SK-N-SH (cell line): Measurements from ENCODE around the gene SHISA4. TPM values are rescaled to one million over a fixed set of nuclear protein-coding genes. Genes with fewer than 3 reads are reported as not detected.

Source experiments
- CTCF ChIA-PET: fragments of 300-600, 350-600 bp; formaldehyde crosslinking; extraction: SDS; loops from one replicate; lab custom pipeline; 2021; lab: Yijun Ruan, JAX
- POLR2A ChIA-PET: fragments of 350-600 bp; sonication (Branson Sonifier 250); formaldehyde crosslinking; extraction: SDS; loops from one replicate; lab custom pipeline; 2020; ENCODE audit warnings: antibody characterized with exemption, inconsistent platforms; lab: Yijun Ruan, JAX
- DNase-seq: peaks from one replicate; pipeline ENCODE4 v3.0.0; 2012
- H2AFZ ChIP-seq: fragments of 200-600 bp; sonication (generic); 2 replicates; pipeline ENCODE4 v1.8.1; 2016; ENCODE audit warnings: antibody characterized with exemption, mild to moderate bottlenecking, low read depth
- H3F3A ChIP-seq: fragments of 200-600 bp; sonication (generic); replicated peaks from 2 replicates; pipeline ENCODE3; 2016; ENCODE audit warnings: antibody characterized with exemption, mild to moderate bottlenecking; ENCODE audit not compliant: insufficient read depth
- H3K27ac ChIP-seq, 2 experiments: fragments of 200-500 bp in 1 of 2; fragments of 200-600 bp in 1 of 2; sonication (Bioruptor generic) in 1 of 2; sonication (generic), shearing (Covaris generic) in 1 of 2; 2 replicates each; pipeline versions ENCODE4 v1.5.1 to v1.6.1; 2014 to 2016; ENCODE audit warnings: low read depth in 2 of 2, inconsistent platforms in 1 of 2, low read length in 1 of 2, mild to moderate bottlenecking in 1 of 2, mixed read lengths in 1 of 2
- H3K27me3 ChIP-seq: fragments of 200-600 bp; sonication (generic), shearing (Covaris generic); 2 replicates; pipeline ENCODE4 v1.6.1; 2016; ENCODE audit warnings: mixed run types; ENCODE audit not compliant: insufficient read depth
- H3K36me3 ChIP-seq, 2 experiments: fragments of 200-500 bp in 1 of 2; fragments of 200-600 bp in 1 of 2; sonication (Bioruptor generic) in 1 of 2; sonication (generic) in 1 of 2; replicated peaks in 1 of 2; 2 replicates each; pipeline versions ENCODE3 to v1.5.1; 2014 to 2016; ENCODE audit warnings: low read length in 1 of 2, mild to moderate bottlenecking in 1 of 2; ENCODE audit not compliant: insufficient read depth in 2 of 2, control insufficient read depth in 1 of 2
- H3K4me1 ChIP-seq, 2 experiments: fragments of 200-500 bp in 1 of 2; fragments of 200-600 bp in 1 of 2; sonication (Bioruptor generic) in 1 of 2; sonication (generic), shearing (Covaris generic) in 1 of 2; 2 replicates each; pipeline versions ENCODE4 v1.5.1 to v1.6.1; 2014 to 2016; ENCODE audit warnings: low read depth in 1 of 2, low read length in 1 of 2, mixed run types in 1 of 2; ENCODE audit not compliant: insufficient read depth in 2 of 2, control insufficient read depth in 1 of 2
- H3K4me2 ChIP-seq: fragments of 200-600 bp; sonication (generic), shearing (Covaris generic); 2 replicates; pipeline ENCODE4 v1.6.1; 2017; ENCODE audit warnings: mixed run types
- H3K4me3 ChIP-seq, 2 experiments: fragments of 200-500 bp in 1 of 2; fragments of 200-600 bp in 1 of 2; sonication (Bioruptor generic) in 1 of 2; sonication (generic), shearing (Covaris generic) in 1 of 2; 2 replicates each; pipeline versions ENCODE4 v1.5.1 to v1.8.1; 2014 to 2016; ENCODE audit warnings: low read depth in 2 of 2, inconsistent platforms in 1 of 2, low read length in 1 of 2, mild to moderate bottlenecking in 1 of 2, mixed read lengths in 1 of 2, moderate library complexity in 1 of 2
- H3K79me2 ChIP-seq: fragments of 200-600 bp; sonication (generic); 2 replicates; pipeline ENCODE4 v1.8.1; 2017; ENCODE audit warnings: mild to moderate bottlenecking; ENCODE audit not compliant: insufficient read depth
- H3K9ac ChIP-seq: fragments of 200-600 bp; sonication (generic); 2 replicates; pipeline ENCODE4 v1.6.1; 2017; ENCODE audit warnings: mixed run types
- H3K9me2 ChIP-seq: fragments of 200-600 bp; sonication (generic); 2 replicates; pipeline ENCODE4 v1.6.1; 2017; ENCODE audit warnings: mixed run types
- H3K9me3 ChIP-seq: fragments of 200-600 bp; sonication (generic); 2 replicates; pipeline ENCODE4 v1.6.1; 2017; ENCODE audit warnings: mixed run types, mild to moderate bottlenecking, moderate library complexity
- H4K20me1 ChIP-seq: fragments of 200-600 bp; sonication (generic); 2 replicates; pipeline ENCODE4 v1.6.1; 2017; ENCODE audit warnings: mild to moderate bottlenecking, mixed run types; ENCODE audit not compliant: insufficient read depth
- CHD2 ChIP-seq: fragments of 150-350 bp; IDR thresholded peaks from 2 replicates; pipeline ENCODE4 v1.6.1; 2018; ENCODE audit warnings: low read length; ENCODE audit not compliant: partially characterized antibody
- ELF1 ChIP-seq: IDR thresholded peaks from 2 replicates; pipeline ENCODE4 v1.4.0; 2012
- FOXJ3 ChIP-seq: sonication (generic); formaldehyde crosslinking; IDR thresholded peaks from 2 replicates; pipeline ENCODE4 v1.5.1; 2020; ENCODE audit warnings: mild to moderate bottlenecking, missing genetic modification reagents
- JUND ChIP-seq: IDR thresholded peaks from 2 replicates; pipeline ENCODE4 v1.4.0; 2012
- MEF2A ChIP-seq: IDR thresholded peaks from 2 replicates; pipeline ENCODE4 v1.4.0; 2012; ENCODE audit warnings: low read depth, borderline replicate concordance
- NRF1 ChIP-seq: IDR thresholded peaks from 2 replicates; pipeline ENCODE4 v1.6.1; 2012; ENCODE audit warnings: low read depth, mild to moderate bottlenecking, low read length
- POLR2AphosphoS5 ChIP-seq: IDR thresholded peaks from 2 replicates; pipeline ENCODE4 v1.6.1; 2012; ENCODE audit warnings: low read depth, low read length
- TAF1 ChIP-seq: IDR thresholded peaks from 2 replicates; pipeline ENCODE4 v1.6.1; 2012; ENCODE audit warnings: low read depth, mild to moderate bottlenecking, low read length, moderate library complexity, borderline replicate concordance
- TCF12 ChIP-seq: IDR thresholded peaks from 2 replicates; pipeline ENCODE4 v1.4.0; 2012
- WGBS: methylation state at CpG from one replicate; pipeline ENCODE4 v1.1.6; 2017; ENCODE audit warnings: low lambda C conversion rate; 5-methylcytosine and 5-hydroxymethylcytosine counted together
- polyA plus RNA-seq, 3 experiments: library from polyadenylated mRNA; depleted of rRNA; stranded (reverse); fragments of >200 nt; gene quantifications; 2 replicates each; pipeline ENCODE4 v1.2.3, GENCODE V29; 2012
- TF ChIP-seq, protein P1 (sequence below): IDR thresholded peaks from 2 replicates; pipeline ENCODE4 v1.6.1; 2012; ENCODE audit warnings: mild to moderate bottlenecking, low read depth, low read length, moderate library complexity
- TF ChIP-seq, protein P2 (sequence below): IDR thresholded peaks from 2 replicates; pipeline ENCODE4 v1.4.0; 2012; ENCODE audit warnings: low read depth, borderline replicate concordance
- TF ChIP-seq, protein P3 (sequence below): IDR thresholded peaks from 2 replicates; pipeline ENCODE4 v1.4.0; 2012; ENCODE audit warnings: low read depth, borderline replicate concordance
- TF ChIP-seq, protein P4 (sequence below): fragments of 200-600 bp; sonication (generic); IDR thresholded peaks from 2 replicates; pipeline ENCODE4 v1.6.1; 2017; ENCODE audit warnings: antibody characterized with exemption, mild to moderate bottlenecking, moderate library complexity

Gene SHISA4
- polyA plus RNA-seq, 1 of the 3 experiments (the other 2 are of a cell fraction) = 42.1 TPM

DNA sequence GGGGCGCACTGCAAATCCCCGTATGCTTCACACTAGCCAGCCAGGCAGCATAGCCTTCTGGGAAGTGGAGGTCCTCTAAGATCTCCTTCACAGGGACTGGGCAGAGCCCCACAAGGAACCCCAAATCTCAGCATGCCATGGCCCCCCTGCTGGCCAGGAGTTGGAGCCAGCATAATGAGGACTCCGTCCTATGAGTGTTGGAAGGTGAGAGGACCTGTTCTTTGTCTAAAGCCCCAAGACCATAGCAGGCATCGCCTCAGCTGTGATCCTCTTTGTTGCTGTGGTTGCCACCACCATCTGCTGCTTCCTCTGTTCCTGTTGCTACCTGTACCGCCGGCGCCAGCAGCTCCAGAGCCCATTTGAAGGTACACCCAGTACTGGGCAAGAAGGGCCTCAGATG, 1.5 kb downstream of the SHISA4 start:
- H3K27me3 ChIP-seq = no peaks in the 10 kb centered on the region
- H3K27ac ChIP-seq = no peak overlapping the region
- no peak for DNase-seq
- TF ChIP-seq FOXJ3 (CRISPR knock-in tag) = no peak
- no peak for TF ChIP-seq TAF1
- TF ChIP-seq, protein P1, sequence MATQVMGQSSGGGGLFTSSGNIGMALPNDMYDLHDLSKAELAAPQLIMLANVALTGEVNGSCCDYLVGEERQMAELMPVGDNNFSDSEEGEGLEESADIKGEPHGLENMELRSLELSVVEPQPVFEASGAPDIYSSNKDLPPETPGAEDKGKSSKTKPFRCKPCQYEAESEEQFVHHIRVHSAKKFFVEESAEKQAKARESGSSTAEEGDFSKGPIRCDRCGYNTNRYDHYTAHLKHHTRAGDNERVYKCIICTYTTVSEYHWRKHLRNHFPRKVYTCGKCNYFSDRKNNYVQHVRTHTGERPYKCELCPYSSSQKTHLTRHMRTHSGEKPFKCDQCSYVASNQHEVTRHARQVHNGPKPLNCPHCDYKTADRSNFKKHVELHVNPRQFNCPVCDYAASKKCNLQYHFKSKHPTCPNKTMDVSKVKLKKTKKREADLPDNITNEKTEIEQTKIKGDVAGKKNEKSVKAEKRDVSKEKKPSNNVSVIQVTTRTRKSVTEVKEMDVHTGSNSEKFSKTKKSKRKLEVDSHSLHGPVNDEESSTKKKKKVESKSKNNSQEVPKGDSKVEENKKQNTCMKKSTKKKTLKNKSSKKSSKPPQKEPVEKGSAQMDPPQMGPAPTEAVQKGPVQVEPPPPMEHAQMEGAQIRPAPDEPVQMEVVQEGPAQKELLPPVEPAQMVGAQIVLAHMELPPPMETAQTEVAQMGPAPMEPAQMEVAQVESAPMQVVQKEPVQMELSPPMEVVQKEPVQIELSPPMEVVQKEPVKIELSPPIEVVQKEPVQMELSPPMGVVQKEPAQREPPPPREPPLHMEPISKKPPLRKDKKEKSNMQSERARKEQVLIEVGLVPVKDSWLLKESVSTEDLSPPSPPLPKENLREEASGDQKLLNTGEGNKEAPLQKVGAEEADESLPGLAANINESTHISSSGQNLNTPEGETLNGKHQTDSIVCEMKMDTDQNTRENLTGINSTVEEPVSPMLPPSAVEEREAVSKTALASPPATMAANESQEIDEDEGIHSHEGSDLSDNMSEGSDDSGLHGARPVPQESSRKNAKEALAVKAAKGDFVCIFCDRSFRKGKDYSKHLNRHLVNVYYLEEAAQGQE = no peak
- TF ChIP-seq JUND = no peak
- TF ChIP-seq, all 33 proteins: peak for 0
- peaks cover 5% of the 10 kb centered on the region for H3F3A ChIP-seq
- ChIA-PET CTCF (interaction anchor here (0.9 to 14.7 kb wide), 5 partner anchors 15 to 243 kb away, joined by 4 to 344 read pairs (median 9); no protein-coding TSS in a partner anchor), POLR2A (no interaction called here)
- 90% methylated on average over 5 of the region's 7 CpGs for WGBS
- no peaks in the 10 kb centered on the region for H3K9me3 ChIP-seq
- H3K36me3 ChIP-seq = peaks cover 0 to 2% of the 10 kb centered on the region in 2 experiments
- H3K9ac ChIP-seq = no peak overlapping the region
- peak overlapping the region; percentile 92; the same call in 1 of the 2 replicates for H3K4me2 ChIP-seq
- no peak overlapping the region for H3K4me3 ChIP-seq
- H4K20me1 ChIP-seq = no peaks in the 10 kb centered on the region
- no peaks in the 10 kb centered on the region for H3K9me2 ChIP-seq
- no peaks in the 10 kb centered on the region for H3K79me2 ChIP-seq
- no peak overlapping the region for H2AFZ ChIP-seq
- H3K4me1 ChIP-seq = peaks cover 15 to 19% of the 10 kb centered on the region in 2 experiments; a peak in 3 of 4 replicates

DNA sequence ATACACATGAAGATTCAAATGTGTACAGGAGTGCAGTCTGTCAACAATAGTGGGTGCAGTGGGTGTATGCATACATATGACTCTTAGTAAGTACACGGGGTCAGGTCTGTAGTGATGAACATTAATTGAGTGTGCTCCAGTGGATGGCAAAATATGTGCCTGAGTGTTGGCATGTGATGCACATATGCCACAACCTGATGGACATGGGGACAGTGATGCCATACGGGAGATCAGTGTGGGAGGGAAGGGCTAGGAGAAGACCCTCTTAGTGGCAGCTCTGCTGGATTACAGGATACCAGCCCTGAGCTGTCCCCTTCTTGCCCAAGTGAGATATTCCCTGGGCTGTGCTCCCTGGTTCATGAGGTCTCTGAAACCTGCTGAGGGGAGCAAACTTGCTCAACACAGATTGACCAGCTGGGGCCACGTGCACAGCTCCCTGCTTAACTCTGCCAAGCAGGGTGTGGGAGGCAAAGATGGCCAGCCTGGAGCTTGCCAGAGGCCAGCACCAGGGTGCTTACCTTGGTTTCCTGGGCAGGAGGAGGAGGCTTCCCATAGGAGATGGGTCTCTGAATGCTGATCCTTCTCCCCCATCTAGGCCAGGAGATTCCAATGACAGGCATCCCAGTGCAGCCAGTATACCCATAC, 2.2 kb downstream of the SHISA4 start:
- POLR2A ChIA-PET = interaction anchor here (1.4 kb wide), 1 partner anchor 64 kb away, joined by 3 read pairs; the partner anchor contains the start of gene TIMM17A
- Histone ChIP-seq H3K4me1 (peaks cover 11 to 18% of the 10 kb centered on the region in 2 experiments; a peak in 2 of 4 replicates), H2AFZ (no peak overlapping the region), H4K20me1 (no peaks in the 10 kb centered on the region), H3K9me3 (no peaks in the 10 kb centered on the region), H3K4me3 (no peak overlapping the region), H3K36me3 (peaks cover 0 to 2% of the 10 kb centered on the region in 2 experiments), H3K4me2 (no peak overlapping the region), H3K79me2 (no peaks in the 10 kb centered on the region), H3K27me3 (no peaks in the 10 kb centered on the region), H3K9ac (no peak overlapping the region), H3K27ac (no peak overlapping the region), H3F3A (peaks cover 7% of the 10 kb centered on the region), H3K9me2 (no peaks in the 10 kb centered on the region)
- CTCF ChIA-PET = interaction anchor here (0.9 to 14.7 kb wide), 4 partner anchors 15 to 242 kb away, joined by 3 to 344 read pairs (median 113); no protein-coding TSS in a partner anchor
- 97% methylated on average over 3 of the region's 3 CpGs for WGBS
- no peak for DNase-seq
- TF ChIP-seq, protein P2, sequence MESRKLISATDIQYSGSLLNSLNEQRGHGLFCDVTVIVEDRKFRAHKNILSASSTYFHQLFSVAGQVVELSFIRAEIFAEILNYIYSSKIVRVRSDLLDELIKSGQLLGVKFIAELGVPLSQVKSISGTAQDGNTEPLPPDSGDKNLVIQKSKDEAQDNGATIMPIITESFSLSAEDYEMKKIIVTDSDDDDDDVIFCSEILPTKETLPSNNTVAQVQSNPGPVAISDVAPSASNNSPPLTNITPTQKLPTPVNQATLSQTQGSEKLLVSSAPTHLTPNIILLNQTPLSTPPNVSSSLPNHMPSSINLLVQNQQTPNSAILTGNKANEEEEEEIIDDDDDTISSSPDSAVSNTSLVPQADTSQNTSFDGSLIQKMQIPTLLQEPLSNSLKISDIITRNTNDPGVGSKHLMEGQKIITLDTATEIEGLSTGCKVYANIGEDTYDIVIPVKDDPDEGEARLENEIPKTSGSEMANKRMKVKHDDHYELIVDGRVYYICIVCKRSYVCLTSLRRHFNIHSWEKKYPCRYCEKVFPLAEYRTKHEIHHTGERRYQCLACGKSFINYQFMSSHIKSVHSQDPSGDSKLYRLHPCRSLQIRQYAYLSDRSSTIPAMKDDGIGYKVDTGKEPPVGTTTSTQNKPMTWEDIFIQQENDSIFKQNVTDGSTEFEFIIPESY = no peak
- TF ChIP-seq, protein P3, sequence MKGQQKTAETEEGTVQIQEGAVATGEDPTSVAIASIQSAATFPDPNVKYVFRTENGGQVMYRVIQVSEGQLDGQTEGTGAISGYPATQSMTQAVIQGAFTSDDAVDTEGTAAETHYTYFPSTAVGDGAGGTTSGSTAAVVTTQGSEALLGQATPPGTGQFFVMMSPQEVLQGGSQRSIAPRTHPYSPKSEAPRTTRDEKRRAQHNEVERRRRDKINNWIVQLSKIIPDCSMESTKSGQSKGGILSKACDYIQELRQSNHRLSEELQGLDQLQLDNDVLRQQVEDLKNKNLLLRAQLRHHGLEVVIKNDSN = no peak
- TF ChIP-seq, protein P4, sequence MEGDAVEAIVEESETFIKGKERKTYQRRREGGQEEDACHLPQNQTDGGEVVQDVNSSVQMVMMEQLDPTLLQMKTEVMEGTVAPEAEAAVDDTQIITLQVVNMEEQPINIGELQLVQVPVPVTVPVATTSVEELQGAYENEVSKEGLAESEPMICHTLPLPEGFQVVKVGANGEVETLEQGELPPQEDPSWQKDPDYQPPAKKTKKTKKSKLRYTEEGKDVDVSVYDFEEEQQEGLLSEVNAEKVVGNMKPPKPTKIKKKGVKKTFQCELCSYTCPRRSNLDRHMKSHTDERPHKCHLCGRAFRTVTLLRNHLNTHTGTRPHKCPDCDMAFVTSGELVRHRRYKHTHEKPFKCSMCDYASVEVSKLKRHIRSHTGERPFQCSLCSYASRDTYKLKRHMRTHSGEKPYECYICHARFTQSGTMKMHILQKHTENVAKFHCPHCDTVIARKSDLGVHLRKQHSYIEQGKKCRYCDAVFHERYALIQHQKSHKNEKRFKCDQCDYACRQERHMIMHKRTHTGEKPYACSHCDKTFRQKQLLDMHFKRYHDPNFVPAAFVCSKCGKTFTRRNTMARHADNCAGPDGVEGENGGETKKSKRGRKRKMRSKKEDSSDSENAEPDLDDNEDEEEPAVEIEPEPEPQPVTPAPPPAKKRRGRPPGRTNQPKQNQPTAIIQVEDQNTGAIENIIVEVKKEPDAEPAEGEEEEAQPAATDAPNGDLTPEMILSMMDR = no peak
- no peak for TF ChIP-seq CHD2
- no peak for TF ChIP-seq NRF1
- no peak for TF ChIP-seq TCF12
- TF ChIP-seq JUND = no peak
- TF ChIP-seq ELF1 = no peak
- no peak for TF ChIP-seq MEF2A
- no peak for TF ChIP-seq POLR2AphosphoS5
